HepG2 (cell line): ENCODE results near the gene CARD19. TPM values are rescaled to one million over a fixed set of nuclear protein-coding genes. Genes with fewer than 3 reads are reported as not detected.
A peak's percentile ranks its signal among the peaks of the same experiment; 100 is the strongest.

Source experiments
- HHEX ChIP-seq: IDR thresholded peaks from 2 replicates; pipeline ENCODE4 v1.6.1; 2016; ENCODE audit warnings: control low read depth
- HIVEP1 ChIP-seq: sonication (generic); formaldehyde crosslinking; IDR thresholded peaks from 2 replicates; pipeline ENCODE4 v1.4.0; 2020; ENCODE audit warnings: mild to moderate bottlenecking, missing genetic modification reagents
- HOXA7 ChIP-seq: sonication (generic); formaldehyde crosslinking; IDR thresholded peaks from 2 replicates; pipeline ENCODE4 v1.8.1; 2022; ENCODE audit warnings: mild to moderate bottlenecking, missing genetic modification reagents, moderate library complexity
- MYC ChIP-seq: sonication (generic); formaldehyde crosslinking; IDR thresholded peaks from 2 replicates; pipeline ENCODE4 v1.9.0; 2021; ENCODE audit warnings: missing genetic modification reagents, borderline replicate concordance
- NAIF1 ChIP-seq: sonication (generic); formaldehyde crosslinking; IDR thresholded peaks from 2 replicates; pipeline ENCODE4 v1.5.0; 2020; ENCODE audit warnings: mild to moderate bottlenecking, missing genetic modification reagents, borderline replicate concordance
- NR2C2 ChIP-seq: sonication (generic); formaldehyde crosslinking; IDR thresholded peaks from 2 replicates; pipeline ENCODE4 v1.4.0; 2020; ENCODE audit warnings: missing genetic modification reagents, mild to moderate bottlenecking, moderate library complexity, borderline replicate concordance
- REXO4 ChIP-seq: sonication (generic); formaldehyde crosslinking; IDR thresholded peaks from 2 replicates; pipeline ENCODE4 v1.8.0; 2022; ENCODE audit warnings: missing genetic modification reagents, mild to moderate bottlenecking, borderline replicate concordance
- SMARCE1 ChIP-seq: fragments of 450-650 bp; IDR thresholded peaks from 2 replicates; pipeline ENCODE4 v1.6.1; 2017; ENCODE audit warnings: borderline replicate concordance
- SRY ChIP-seq: sonication (generic); formaldehyde crosslinking; IDR thresholded peaks from 2 replicates; pipeline ENCODE4 v1.8.0; 2022; ENCODE audit warnings: mild to moderate bottlenecking, missing genetic modification reagents
- TBP ChIP-seq: sonication (generic); formaldehyde crosslinking; IDR thresholded peaks from 2 replicates; pipeline ENCODE4 v1.5.0; 2020; ENCODE audit warnings: missing genetic modification reagents
- ZFP82 ChIP-seq: sonication (generic); formaldehyde crosslinking; IDR thresholded peaks from 2 replicates; pipeline ENCODE4 v1.5.1; 2020; ENCODE audit warnings: mild to moderate bottlenecking, missing genetic modification reagents, borderline replicate concordance
- ZIK1 ChIP-seq: sonication (generic); formaldehyde crosslinking; IDR thresholded peaks from 2 replicates; pipeline ENCODE4 v1.5.0; 2020; ENCODE audit warnings: mild to moderate bottlenecking, low read depth, missing genetic modification reagents, borderline replicate concordance
- ZMYM3 ChIP-seq: sonication (generic); formaldehyde crosslinking; IDR thresholded peaks from 2 replicates; pipeline ENCODE4 v1.5.1; 2020; ENCODE audit warnings: mild to moderate bottlenecking, missing genetic modification reagents
- ZNF230 ChIP-seq: sonication (generic); formaldehyde crosslinking; IDR thresholded peaks from 2 replicates; pipeline ENCODE4 v1.4.0; 2020; ENCODE audit warnings: mild to moderate bottlenecking, missing genetic modification reagents
- ZNF326 ChIP-seq: sonication (generic); formaldehyde crosslinking; IDR thresholded peaks from 2 replicates; pipeline ENCODE4 v1.4.0; 2020; ENCODE audit warnings: missing genetic modification reagents, borderline replicate concordance
- ZNF34 ChIP-seq: sonication (generic); formaldehyde crosslinking; IDR thresholded peaks from 2 replicates; pipeline ENCODE4 v1.4.0; 2020; ENCODE audit warnings: mild to moderate bottlenecking, missing genetic modification reagents, borderline replicate concordance
- ZNF343 ChIP-seq: sonication (generic); formaldehyde crosslinking; IDR thresholded peaks from 2 replicates; pipeline ENCODE4 v1.4.0; 2020; ENCODE audit warnings: mild to moderate bottlenecking, missing genetic modification reagents
- ZNF720 ChIP-seq: sonication (generic); formaldehyde crosslinking; IDR thresholded peaks from 2 replicates; pipeline ENCODE4 v1.4.0; 2020; ENCODE audit warnings: missing genetic modification reagents
- ZNF839 ChIP-seq: sonication (generic); formaldehyde crosslinking; IDR thresholded peaks from 2 replicates; pipeline ENCODE4 v1.4.0; 2020; ENCODE audit warnings: missing genetic modification reagents, mild to moderate bottlenecking, borderline replicate concordance
- ZNF878 ChIP-seq: sonication (generic); formaldehyde crosslinking; IDR thresholded peaks from 2 replicates; pipeline ENCODE4 v1.8.1; 2023; ENCODE audit warnings: mild to moderate bottlenecking, missing genetic modification reagents, moderate library complexity
- polyA plus RNA-seq, 8 experiments: library from polyadenylated mRNA; depleted of rRNA in 3 of 8; stranded (reverse) in 7 of 8; unstranded in 1 of 8; fragments of >200 nt; fragmentation: Illumina TruSeq in 4 of 8; extraction: Trizol in 4 of 8; gene quantifications; 2 replicates each; pipeline versions ENCODE4 v1.2.1 to v1.2.3, GENCODE V29; 2011 to 2016; ENCODE audit warnings: low read depth in 4 of 8, missing spikeins in 1 of 8, mixed read lengths in 1 of 8; ENCODE audit not compliant: insufficient read depth in 1 of 8
- total RNA-seq, 5 experiments: library from RNA; depleted of rRNA; stranded (reverse); fragments of >200 nt; fragmentation: Illumina TruSeq; extraction: Trizol; gene quantifications; 2 replicates each; pipeline ENCODE4 v1.2.3, GENCODE V29; 2016; ENCODE audit warnings: low read depth in 1 of 5
- TF ChIP-seq, protein P1 (sequence below), 2 experiments: fragments of 450-650 bp in 1 of 2; sonication (generic) in 1 of 2; formaldehyde crosslinking; IDR thresholded peaks; 2 replicates each; pipeline versions ENCODE4 v1.5.0 to v1.8.0; 2020 to 2022; ENCODE audit warnings: mild to moderate bottlenecking in 1 of 2, missing genetic modification reagents in 1 of 2
- TF ChIP-seq, protein P2 (sequence below): sonication (generic); formaldehyde crosslinking; IDR thresholded peaks from 2 replicates; pipeline ENCODE4 v1.4.0; 2020; ENCODE audit warnings: missing genetic modification reagents
- TF ChIP-seq, protein P3 (sequence below): sonication (generic); formaldehyde crosslinking; IDR thresholded peaks from 2 replicates; pipeline ENCODE4 v1.8.0; 2022; ENCODE audit warnings: missing genetic modification reagents, low read depth, mild to moderate bottlenecking, borderline replicate concordance

The CARD19 gene
- total and polyA plus RNA-seq, 2 of the 13 experiments (the other 11 are each of a cell fraction or from before 2014, with no cell fraction given) = 18.4 to 47.2 TPM

DNA sequence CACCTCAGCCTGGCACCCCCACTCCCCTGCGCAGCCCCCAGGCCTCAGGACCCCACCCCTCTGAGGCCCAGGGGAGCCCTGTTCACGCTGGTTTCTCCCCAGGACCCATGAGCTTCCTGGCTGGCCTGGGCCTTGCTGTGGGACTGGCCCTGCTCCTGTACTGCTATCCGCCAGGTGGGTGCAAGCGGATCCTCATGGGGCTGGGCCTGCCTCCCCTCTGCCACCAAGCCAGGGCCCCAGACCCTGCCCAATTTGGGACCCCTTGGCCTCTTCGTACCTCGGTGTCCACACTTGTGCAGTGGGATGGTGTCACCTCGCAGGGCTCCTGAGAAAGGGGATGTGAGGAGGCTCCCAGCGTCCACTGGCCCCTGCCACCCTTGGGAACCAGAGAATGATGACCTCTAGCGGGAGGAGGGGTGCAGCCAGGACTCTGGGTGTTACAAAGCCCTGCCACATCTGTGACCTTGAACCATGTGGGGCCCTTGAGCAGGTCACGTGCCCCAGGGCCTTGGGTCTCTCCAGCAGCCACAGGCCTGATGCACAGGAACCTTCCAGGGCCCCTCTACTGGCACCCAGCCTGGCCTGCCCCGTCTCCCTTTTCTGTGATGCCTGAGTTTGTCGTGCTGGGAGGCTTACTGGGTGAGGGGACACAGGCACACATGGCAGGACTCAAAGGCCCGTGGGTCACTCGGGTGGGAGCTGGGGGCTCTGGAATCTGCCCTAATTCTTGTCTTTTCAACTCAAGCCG lies 16.3 kb downstream of the CARD19 start (continued):
- TF ChIP-seq ZNF839 (CRISPR knock-in tag) = peak; percentile 34; the same call in 1 of the 2 replicates
- no peak for TF ChIP-seq REXO4
- TF ChIP-seq ZNF34 (CRISPR knock-in tag) = peak; percentile 76; the same call in 1 of the 2 replicates
- TF ChIP-seq ZMYM3 (CRISPR knock-in tag) = peak; percentile 91
- TF ChIP-seq ZIK1 (CRISPR knock-in tag) = peak; percentile 59
- TF ChIP-seq NAIF1 = no peak
- TF ChIP-seq, protein P1, sequence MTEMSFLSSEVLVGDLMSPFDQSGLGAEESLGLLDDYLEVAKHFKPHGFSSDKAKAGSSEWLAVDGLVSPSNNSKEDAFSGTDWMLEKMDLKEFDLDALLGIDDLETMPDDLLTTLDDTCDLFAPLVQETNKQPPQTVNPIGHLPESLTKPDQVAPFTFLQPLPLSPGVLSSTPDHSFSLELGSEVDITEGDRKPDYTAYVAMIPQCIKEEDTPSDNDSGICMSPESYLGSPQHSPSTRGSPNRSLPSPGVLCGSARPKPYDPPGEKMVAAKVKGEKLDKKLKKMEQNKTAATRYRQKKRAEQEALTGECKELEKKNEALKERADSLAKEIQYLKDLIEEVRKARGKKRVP (CRISPR knock-in tag; IDR thresholded peaks at IDR 0.05) = 0 out of 4 replicates have a peak, but pooled peaks of 1 of the 2 experiments have one; percentile 59
- TF ChIP-seq ZNF230 (CRISPR knock-in tag) = peak; percentile 5; the same call in 1 of the 2 replicates
- TF ChIP-seq, protein P2, sequence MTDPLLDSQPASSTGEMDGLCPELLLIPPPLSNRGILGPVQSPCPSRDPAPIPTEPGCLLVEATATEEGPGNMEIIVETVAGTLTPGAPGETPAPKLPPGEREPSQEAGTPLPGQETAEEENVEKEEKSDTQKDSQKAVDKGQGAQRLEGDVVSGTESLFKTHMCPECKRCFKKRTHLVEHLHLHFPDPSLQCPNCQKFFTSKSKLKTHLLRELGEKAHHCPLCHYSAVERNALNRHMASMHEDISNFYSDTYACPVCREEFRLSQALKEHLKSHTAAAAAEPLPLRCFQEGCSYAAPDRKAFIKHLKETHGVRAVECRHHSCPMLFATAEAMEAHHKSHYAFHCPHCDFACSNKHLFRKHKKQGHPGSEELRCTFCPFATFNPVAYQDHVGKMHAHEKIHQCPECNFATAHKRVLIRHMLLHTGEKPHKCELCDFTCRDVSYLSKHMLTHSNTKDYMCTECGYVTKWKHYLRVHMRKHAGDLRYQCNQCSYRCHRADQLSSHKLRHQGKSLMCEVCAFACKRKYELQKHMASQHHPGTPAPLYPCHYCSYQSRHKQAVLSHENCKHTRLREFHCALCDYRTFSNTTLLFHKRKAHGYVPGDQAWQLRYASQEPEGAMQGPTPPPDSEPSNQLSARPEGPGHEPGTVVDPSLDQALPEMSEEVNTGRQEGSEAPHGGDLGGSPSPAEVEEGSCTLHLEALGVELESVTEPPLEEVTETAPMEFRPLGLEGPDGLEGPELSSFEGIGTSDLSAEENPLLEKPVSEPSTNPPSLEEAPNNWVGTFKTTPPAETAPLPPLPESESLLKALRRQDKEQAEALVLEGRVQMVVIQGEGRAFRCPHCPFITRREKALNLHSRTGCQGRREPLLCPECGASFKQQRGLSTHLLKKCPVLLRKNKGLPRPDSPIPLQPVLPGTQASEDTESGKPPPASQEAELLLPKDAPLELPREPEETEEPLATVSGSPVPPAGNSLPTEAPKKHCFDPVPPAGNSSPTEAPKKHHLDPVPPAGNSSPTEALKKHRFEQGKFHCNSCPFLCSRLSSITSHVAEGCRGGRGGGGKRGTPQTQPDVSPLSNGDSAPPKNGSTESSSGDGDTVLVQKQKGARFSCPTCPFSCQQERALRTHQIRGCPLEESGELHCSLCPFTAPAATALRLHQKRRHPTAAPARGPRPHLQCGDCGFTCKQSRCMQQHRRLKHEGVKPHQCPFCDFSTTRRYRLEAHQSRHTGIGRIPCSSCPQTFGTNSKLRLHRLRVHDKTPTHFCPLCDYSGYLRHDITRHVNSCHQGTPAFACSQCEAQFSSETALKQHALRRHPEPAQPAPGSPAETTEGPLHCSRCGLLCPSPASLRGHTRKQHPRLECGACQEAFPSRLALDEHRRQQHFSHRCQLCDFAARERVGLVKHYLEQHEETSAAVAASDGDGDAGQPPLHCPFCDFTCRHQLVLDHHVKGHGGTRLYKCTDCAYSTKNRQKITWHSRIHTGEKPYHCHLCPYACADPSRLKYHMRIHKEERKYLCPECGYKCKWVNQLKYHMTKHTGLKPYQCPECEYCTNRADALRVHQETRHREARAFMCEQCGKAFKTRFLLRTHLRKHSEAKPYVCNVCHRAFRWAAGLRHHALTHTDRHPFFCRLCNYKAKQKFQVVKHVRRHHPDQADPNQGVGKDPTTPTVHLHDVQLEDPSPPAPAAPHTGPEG (CRISPR knock-in tag) = no peak
- 0 out of 2 replicates have a peak, but pooled peaks have one; percentile 47 for TF ChIP-seq SRY (CRISPR knock-in tag)
- TF ChIP-seq NR2C2 = peak; percentile 92
- TF ChIP-seq ZNF720 = no peak
- 0 out of 2 replicates have a peak, but pooled peaks have one; percentile 41 for TF ChIP-seq HIVEP1
- no peak for TF ChIP-seq SMARCE1
- no peak for TF ChIP-seq HOXA7 (CRISPR knock-in tag)
- TF ChIP-seq, protein P3, sequence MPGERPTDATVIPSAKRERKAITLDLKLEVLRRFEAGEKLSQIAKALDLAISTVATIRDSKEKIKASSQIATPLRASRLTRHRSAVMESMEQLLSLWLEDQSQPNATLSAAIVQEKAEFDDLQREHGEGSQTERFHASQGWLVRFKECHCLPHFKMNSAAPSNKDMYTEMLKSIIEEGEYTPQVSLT (CRISPR knock-in tag) = no peak; the same call in 1 of the 2 replicates
- no peak for TF ChIP-seq ZNF878 (CRISPR knock-in tag)
- TF ChIP-seq ZNF326 (CRISPR knock-in tag) = no peak
- no peak for TF ChIP-seq HHEX (CRISPR knock-in tag)
- no peak for TF ChIP-seq ZNF343 (CRISPR knock-in tag)
- TF ChIP-seq ZFP82 (CRISPR knock-in tag) = peak; percentile 24; the same call in 1 of the 2 replicates
- TF ChIP-seq TBP (CRISPR knock-in tag) = no peak
- peak; percentile 83; the same call in 1 of the 2 replicates for TF ChIP-seq MYC (CRISPR knock-in tag)
